MM.1S (cell line): ENCODE results near the gene CNTN5.

Source experiments
- EZH2 ChIP-seq: fragments of 300-600 bp; sonication (generic); optimal IDR thresholded peaks from 2 replicates; pipeline ENCODE3; 2017; ENCODE audit warnings: low read depth, mild to moderate bottlenecking, antibody characterized with exemption, low read length, mixed read lengths
- EZH2phosphoT487 ChIP-seq: fragments of 300-600 bp; sonication (generic); IDR thresholded peaks from 2 replicates; pipeline ENCODE4 v1.6.1; 2018; ENCODE audit warnings: antibody characterized with exemption, low read length
- TF ChIP-seq, protein P1 (sequence below): fragments of 300-600 bp; sonication (generic); IDR thresholded peaks from 2 replicates; pipeline ENCODE4 v1.5.1; 2016; ENCODE audit warnings: antibody characterized with exemption, low read length, mixed read lengths

DNA sequence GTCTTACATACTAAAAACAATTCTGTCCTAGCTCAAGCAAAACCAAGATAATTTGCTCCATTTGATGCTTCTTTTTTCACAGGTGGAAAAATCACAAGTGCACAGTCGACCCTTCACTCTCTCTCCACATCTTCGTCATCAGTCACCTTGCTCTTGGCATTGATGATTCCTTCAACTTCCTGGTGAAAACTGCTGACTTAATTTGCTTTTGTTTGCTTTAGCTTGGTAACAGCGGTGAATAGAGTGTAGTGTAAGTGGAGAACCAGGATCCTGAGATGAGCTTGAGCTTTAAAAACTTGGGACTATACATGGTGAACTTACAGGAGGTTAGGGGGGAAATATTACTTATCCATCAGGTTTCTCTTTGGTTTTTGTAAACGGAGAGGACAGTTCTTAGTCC, 1335.3 kb downstream of the CNTN5 start:
- no peak for TF ChIP-seq EZH2phosphoT487
- TF ChIP-seq, protein P1, sequence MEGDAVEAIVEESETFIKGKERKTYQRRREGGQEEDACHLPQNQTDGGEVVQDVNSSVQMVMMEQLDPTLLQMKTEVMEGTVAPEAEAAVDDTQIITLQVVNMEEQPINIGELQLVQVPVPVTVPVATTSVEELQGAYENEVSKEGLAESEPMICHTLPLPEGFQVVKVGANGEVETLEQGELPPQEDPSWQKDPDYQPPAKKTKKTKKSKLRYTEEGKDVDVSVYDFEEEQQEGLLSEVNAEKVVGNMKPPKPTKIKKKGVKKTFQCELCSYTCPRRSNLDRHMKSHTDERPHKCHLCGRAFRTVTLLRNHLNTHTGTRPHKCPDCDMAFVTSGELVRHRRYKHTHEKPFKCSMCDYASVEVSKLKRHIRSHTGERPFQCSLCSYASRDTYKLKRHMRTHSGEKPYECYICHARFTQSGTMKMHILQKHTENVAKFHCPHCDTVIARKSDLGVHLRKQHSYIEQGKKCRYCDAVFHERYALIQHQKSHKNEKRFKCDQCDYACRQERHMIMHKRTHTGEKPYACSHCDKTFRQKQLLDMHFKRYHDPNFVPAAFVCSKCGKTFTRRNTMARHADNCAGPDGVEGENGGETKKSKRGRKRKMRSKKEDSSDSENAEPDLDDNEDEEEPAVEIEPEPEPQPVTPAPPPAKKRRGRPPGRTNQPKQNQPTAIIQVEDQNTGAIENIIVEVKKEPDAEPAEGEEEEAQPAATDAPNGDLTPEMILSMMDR, result no peak
- no peak for TF ChIP-seq EZH2
